Kidney capillary endothelial cell (primary cell): Measurements from ENCODE around the gene CELSR1.
A peak's percentile ranks its signal among the peaks of the same experiment; 100 is the strongest.
"Not testable (repeated sequence)": the region's sequence is repeated elsewhere in the genome, so short reads cannot be mapped to it uniquely, and the experiment has no call there.

Experiments
- DNase-seq: peaks from one replicate; pipeline ENCODE4 v3.0.0-alpha.2; 2018; ENCODE audit warnings: low spot score

Gene CELSR1

DNA sequence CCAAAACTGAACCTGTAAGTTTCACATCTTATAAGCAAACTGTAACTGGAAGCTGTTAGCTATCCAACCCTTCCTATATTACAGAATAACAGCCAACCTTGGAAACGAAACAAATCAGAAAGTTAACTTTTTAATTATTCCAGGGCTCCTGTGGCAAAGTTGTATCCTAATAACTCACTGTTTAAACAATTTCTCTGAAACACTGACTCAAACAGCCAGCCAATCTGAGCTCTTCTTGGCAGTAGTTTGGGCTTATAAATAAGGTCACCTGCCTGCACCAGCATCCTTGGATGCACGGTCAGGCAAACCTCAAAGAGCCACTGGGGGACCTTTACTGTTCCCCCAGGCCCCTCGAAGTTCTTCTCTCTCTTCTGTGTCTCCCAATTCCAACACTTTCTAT lies 5.0 kb downstream of the CELSR1 start:
- no peak for DNase-seq

DNA sequence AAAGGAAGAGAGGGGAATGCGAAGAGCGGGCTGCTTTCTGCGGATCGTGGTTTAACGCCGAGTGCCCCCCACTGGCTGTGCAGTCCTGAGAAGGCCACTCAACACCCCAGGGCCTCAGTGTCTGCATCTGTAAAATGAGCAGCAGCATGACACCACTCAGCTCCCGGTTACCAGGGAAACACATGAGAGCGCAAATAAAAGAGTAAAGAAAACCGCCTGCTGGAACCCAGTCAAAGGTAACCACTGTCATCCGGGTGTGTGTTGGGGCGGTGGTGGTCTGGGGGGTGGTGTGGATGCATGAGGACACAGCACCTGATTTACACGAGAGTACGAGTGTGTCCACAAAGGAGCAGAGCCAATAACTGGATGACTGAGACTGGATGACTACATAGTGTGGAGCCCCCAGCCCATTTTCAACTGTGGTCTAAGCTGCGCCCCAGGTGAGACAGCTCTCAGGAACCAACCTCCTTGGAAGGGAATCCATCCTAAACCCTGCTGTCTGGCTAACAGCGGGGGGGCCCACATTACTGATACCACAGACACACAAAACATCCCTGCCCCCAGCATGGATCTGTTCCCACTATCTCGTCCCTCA lies 5.7 kb downstream of the CELSR1 start:
- DNase-seq = no peak

DNA sequence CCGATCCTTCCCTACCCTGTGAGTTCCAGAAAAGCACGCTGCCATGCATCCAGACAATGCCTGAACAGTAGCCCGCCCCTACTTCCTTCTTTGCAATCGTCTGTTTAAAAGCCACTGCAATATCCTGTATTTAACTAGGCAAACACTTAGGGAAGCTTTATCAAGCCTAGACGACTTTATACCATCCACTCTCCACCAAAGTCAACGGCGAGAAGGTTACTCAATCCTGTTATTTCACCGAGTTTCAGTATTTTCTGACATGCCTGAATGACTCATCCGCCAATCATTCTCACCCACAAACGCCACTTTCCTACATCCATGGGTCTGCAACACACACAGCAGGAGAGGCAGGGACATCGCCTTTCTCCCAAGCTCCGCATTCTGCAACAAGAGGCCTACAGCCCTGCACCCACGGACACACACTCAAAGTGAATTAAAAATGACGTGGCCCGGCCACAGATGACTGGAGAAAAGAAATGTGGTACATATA lies 9.3 kb downstream of the CELSR1 start:
- no peak for DNase-seq

DNA sequence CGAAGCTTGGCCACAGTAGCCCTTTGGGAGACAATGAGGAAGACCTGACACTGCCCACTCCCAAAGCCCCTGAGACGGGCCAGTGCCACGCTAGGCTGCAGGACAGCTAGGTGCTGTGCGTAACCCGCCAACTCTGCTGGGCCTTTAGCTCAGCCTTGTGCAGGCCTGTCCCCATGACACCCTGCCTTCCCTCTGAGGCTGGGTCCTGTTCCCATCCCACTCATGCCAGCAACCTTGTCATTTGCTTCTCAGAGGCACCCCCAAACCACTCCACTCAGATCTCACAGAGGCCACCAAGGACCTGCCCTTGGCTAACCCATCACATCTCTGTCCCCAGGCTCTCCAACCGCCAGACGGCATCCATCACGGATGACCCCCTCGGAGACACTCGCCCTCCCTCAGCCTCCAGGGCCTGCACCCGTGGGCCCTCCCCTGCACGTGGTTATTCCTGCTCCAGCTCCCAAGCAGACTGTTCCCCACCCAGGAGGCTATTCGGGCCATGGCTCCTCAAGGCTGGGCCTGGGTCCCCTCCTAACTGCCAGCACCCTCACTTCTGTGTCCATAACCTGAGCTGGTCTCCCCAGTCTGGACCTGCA lies 11.1 kb downstream of the CELSR1 start:
- DNase-seq = no peak

DNA sequence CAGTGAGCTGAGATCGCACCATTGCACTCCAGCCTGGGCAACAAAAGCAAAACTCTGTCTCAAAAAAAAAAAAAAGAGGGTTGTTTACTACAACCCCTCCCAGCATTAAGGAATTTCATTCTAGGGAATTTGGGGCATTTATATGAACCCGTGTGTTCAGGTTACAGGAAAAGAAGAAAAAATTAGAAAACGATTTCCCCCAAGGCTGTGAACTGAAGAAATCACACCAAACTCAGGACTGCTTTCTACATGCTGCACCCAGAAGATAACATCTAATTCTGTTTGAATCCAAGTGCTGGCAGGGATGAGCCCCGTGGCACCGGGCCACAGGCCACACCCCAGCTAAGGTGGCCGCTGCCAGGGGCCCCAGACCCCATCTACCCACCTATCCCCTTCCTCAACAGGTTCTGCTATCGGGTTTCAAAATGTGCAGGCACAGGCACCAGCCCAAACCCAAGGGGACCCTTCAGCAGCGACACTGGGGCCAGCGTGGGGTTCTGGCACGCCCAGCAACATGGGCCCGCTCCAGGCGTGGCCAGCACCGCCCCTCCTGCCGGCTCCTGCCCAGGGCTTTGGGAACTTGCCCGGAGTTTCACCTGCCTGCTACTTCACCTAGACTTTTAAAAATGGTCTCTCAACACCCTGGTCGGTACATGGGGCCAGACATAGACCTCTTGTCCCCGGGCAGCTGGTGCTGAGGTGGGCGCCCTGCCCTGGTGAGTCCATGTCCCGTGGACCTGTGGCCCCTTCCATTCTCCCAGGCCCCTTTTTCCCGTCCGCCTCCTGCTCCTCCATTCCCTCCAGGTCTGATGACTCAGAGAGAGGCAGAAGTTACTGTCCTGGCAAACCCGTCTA lies 11.8 kb downstream of the CELSR1 start:
- no peak for DNase-seq

DNA sequence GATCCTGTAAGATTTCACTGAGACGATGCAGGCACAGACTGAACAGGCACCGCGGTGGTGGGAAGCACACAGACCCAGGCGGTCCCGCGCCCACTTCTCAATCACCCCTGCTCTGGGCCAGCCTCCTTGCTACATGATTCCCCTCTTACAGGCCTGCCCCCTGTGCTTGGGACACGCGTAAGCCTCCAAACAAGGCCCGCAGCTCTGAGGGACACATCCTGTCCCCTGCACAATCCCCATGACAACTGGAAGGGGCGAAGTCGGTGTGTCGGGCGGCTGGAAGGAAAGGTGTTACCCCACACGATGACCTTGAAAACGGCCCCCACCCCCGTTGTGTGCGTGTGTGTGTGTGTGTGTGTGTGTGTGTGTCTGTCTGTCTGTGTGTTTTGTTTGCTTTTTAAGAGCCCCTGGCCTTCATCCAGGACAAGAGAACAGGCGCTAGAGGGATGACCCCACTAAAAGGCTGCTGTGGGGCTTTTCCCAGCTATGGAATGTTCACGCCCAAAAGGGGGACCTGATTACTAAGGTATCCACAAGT lies 13.1 kb downstream of the CELSR1 start:
- DNase-seq = no peak

DNA sequence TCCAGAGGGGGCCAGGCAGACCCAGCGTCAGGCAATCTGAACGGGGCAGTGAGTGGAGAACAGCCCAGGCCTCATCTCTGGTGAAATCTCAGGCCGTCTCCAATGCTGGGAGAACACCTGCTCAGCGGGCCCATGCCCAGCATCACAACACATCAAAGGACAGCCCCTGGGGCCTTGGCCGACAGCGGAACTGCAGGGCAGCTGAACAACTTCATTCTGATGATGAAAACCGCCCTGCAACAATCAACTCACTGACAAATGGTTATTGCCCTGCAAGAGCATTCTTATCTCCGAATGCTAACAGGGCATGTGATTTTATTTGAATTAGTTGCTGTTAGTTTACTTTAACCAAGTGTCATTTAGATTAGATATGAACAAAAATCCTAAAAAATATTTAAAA lies 14.6 kb downstream of the CELSR1 start:
- DNase-seq = no peak

DNA sequence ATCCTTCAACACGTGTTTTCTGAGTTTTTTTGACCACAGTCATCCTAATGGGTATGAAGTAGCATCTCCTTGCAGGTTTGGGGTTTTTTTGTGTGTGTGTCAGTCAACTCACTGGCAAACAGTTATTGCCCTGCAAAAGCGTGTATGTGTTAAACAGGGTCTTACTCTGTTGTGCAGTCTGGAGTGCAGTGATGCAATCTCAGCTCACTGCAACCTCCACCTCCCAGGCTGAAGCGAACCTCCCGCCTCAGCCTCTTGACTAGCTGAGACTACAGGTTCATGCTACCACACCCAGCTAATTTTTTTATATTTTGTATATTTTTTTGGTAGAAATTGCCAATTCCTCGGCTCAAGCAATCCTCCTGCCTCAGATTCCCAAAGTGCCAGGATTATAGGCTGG lies 15.4 kb downstream of the CELSR1 start:
- no peak for DNase-seq

DNA sequence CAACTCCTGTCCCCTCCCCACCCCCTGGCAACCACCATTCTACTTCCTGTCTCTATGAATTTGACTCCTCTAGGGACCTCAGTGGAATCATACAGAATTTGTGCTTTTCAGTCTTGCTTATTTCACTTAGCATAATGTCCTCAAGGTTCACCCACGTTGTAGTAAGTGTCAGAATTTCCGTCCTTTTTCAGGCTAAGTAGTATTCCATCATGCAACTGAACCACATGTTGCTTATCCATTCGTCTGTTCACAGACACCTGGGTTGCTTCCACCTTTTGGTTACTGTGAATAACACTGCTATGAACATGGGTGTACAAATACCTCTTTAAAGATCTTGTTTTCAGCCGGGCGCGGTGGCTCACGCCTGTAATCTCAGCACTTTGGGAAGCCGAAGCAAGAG lies 16.5 kb downstream of the CELSR1 start:
- no peak for DNase-seq

DNA sequence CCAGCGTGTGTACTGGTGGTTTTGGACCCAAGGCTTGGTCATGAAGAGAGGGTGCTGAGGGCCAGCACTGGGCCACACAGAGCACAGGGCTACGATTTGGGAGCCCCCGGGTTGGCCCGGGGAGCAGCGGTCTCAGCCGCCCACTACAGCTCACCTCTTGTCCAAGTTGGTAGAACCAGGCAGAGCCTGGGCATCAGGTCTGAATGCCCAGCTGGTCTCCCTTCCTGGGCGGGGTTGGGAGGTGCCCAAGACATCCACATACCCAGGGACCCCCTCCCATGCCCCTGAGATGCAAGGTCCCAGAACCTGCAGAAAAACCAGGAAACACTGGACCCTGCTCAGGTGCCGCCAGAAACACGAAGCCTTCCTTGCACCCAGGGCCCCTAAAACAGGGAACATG lies 18.0 kb downstream of the CELSR1 start:
- DNase-seq = no peak

DNA sequence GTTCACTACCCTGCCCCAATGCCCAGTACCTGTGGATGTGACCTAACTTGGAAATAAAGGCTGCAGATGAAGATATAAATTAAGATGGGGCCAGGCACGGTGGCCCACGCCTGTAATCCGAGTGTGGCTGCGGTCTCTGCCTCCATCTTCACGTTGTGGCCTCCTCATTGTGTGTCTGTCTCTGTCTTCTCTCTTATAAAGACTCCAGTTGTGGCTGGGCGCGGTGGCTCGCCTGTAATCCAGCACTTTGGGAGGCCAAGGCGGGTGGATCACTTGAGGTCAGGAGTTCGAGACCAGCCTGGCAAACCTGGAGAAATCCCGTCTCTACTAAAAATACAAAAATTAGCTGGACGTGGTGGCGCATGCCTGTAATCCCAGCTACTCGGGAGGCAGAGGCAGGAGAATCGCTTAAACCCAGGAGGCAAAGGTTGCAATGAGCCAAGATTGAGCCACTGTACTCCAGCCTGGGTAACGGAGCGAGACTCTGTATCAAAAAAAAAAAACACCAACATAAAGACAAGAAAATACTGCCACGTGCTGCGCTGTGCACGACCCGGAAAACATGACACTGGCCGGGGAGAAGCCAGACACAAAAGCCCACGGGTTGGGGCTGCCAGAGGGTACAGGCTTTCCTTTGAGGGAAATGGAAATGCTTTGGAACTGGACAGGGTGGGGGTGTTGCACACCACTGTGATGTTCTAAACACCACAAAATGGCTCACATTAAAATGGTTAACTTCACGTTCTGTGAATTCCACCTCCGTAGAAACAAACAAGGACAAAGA lies 18.7 kb downstream of the CELSR1 start:
- no peak for DNase-seq

DNA sequence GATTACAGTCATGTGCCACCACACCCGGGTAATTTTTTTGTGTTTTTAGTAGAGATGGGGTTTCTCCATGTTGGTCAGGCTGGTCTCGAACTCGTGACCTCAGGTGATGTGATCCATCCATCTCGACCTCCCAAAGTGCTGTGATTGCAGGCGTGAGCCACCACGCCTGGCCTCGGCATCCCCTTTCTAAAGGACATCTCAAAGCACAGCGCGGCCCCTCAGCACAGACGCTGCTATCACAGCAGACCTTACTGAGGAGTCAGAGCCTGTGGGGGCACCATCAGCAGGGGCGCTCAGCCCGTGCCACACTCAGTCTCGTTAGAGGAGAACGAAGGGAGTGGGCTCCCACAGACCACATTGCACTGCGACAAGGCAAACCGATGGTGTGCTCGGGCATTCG lies 19.4 kb downstream of the CELSR1 start:
- DNase-seq = no peak

DNA sequence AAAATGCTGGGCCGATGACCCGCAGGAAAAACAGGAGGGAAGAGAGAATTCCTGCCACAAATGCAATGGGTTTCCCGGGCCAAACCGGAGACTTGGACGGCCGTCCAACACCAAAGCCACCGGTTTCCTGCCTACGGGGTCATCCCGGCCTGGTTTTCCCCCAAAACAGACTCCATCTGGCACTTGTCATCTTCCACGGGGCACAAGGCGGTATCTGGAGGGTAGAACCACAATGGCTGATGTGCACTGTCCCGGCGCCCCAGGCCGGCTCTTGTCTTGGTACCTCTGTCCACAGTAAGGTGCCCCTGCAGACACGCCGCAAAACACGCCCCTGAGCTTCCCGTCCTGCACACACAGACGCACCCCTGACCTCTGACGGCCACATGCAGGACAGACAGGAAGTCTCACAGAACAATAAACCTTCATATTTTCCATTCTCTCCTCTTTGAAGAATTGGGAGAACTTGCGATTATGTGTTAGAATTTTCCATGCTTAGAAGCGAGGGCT lies 20.1 kb downstream of the CELSR1 start:
- DNase-seq = peak; percentile 50

DNA sequence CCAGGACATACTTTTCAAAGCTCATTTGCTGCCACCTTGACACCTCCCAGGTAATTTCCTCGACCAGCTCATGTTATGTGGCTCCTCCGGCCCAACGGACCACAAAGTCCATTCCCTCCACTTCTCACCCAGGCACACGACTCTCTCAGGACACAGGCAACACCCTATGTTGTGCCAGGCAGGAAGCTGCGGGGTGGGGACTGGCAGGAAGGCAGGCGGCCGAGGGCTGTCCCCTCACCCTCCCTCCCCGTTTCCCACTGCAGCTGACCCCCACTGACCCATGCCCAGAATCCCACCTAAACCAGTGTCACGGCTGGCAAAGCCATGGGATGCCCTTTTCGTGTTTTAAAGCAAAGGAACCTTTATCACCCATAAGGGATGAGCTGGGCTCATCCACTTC lies 20.8 kb downstream of the CELSR1 start:
- no peak for DNase-seq

DNA sequence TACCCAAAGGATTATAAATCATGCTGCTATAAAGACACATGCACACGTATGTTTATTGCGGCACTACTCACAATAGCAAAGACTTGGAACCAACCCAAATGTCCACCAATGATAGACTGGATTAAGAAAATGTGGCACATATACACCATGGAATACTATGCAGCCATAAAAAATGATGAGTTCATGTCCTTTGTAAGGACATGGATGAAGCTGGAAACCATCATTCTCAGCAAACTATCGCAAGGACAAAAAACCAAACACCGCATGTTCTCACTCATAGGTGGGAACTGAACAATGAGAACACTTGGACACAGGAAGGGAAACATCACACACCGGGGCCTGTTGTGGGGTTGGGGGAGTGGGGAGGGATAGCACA lies 21.3 kb downstream of the CELSR1 start:
- not testable (repeated sequence) for DNase-seq

DNA sequence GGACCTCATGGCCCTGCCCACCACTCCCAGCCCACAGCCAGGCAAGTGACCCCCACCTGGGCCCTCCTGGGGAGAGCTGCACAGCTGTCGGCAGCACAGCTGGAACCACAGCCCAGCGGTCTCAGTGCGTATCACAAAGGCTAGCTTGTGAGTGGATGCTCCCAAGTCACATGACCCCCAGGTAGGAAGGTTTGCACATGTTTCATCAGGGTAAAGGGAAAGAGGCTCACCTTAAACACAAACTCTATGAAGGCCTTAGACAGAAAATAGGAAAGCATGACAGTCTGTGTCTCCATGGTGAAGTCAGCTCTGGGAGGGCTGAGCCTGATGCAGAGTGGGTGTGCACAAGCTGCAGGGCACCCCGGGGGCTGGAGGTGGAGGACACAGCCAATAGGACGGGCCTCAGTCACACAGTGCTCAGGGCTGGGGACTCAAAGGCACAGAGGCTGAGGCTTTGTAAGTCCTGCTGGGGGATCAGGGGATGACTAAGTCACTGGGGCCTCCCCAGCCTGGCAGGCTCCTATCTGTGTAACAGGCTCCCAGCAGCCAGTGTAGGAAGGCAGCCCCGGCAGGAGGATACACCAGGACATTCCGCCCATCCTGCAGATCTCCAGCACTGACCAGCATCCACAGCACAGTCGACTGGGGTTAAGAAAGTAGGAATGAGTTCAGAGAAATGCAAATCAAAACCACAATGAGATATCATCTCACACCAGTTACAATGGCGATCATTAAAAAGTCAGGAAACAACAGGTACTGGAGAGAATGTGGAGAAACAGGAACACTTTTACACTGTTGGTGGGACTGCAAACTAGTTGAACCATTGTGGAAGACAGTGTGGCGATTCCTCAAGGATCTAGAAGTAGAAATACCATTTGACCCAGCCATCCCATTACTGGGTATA lies 22.0 kb downstream of the CELSR1 start:
- no peak for DNase-seq

DNA sequence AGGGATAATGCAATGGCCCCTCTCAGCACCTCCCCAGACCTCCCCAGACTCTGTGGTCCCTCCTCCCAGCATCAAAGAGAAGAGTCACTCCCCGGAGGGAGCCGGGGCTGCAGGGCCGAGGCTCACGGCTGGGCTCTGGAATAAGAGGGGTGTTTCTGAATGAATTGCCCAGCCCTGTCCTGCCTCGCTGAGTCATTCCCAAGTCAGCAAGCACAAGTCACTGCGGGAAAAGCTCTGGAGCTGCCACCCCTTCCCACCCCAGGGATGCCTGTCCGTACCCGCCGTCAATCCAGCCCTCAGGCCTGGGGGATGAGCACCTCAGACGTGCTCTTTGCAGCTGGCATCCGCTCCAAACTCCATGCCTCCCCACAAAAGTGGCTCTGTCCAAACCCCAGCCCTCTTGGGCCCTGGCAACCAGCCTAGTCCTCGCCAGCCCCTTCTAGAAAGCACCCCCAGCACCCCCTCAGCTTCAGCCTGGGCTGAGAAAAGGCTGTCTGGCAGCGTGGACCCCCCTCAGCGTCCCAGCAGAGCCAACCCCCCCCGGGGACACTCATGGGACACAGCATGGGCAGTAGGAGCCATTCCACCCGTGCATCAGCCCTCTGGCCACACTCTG lies 22.7 kb downstream of the CELSR1 start:
- no peak for DNase-seq

DNA sequence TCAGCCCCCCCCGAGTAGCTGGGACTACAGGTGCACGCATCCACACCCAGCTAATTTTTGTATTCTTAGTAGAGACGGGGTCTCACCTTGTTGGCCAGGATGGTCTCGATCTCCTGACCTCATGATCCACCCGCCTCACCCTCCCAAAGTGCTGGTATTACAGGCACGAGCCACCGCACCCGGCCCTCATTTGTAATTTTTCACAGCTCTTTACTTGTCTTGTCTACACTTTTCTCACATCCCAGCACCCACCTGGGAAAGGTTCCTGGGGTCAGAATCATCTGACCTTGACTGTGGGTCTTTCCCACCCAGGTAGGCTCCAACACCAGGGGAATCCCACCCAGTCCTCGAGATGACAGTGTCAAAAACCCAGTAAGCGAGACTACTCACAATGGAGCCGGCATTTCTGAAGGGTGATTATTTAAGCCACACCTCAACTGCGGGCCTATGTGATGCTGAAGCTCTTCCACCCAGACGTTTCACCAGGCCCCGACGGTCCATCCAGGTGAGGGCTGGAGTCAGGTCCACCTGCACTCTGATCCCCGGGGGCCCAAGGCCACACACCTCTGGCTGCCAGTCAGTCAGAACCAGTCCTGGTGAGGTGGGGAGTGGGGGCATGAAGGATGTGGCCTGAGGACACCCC lies 23.4 kb downstream of the CELSR1 start:
- no peak for DNase-seq

DNA sequence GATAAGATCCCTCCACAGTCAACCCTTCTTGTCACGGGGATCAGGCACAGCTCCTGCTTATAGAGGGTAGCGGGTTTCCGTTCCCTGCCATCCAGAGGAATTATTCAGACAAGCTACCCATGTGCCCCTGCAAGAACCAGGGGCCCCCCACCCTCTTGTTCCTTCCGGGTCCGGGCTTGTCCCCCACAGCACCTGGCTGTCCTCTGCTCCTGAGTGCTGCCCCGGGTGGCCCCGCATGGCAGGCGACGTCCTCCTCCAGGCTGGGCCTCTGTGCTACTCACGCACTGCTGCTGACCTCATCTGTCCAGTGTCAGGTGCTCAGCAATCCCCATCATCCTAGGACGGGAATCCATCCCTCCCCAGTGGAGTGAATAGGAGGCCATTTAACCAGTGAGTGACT lies 24.7 kb downstream of the CELSR1 start:
- DNase-seq = no peak

DNA sequence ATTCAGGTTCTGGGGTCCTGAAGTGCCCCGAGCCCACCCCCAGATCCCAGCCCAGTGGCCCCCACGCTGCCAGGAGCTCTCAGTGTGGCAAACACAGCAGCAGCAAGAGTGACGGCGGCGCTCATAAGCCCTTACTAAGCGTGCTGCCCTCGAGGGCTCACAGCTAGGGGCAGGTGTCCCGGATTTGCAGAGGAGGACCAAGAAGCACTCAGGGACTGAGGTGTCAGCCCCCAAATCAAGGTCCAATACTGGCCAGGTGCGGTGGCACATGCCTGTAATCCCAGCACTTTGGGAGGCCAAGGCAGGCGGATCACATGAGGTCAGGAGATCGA lies 25.4 kb downstream of the CELSR1 start:
- DNase-seq = no peak
